Bronchial epithelial cell (primary cell): ENCODE measurements around the gene TM4SF18. TPM values are rescaled to one million over a fixed set of nuclear protein-coding genes. Genes with fewer than 3 reads are reported as not detected.
A peak's percentile ranks its signal among the peaks of the same experiment; 100 is the strongest.

Experiments used
- DNase-seq: peaks from one replicate; pipeline ENCODE4 v3.0.0-alpha.2; 2010; ENCODE audit warnings: low read depth
- FAIRE-seq: peaks from 2 replicates; lab custom pipeline; 2011; peaks lifted over from hg19 to GRCh38; lab: Jason Lieb, UNC
- H3K27me3 ChIP-seq: 2 replicates; pipeline ENCODE4 v1.5.1; 2011; ENCODE audit warnings: low read length; ENCODE audit not compliant: control insufficient read depth, insufficient read depth
- H3K36me3 ChIP-seq: 2 replicates; pipeline ENCODE4 v1.5.1; 2011; ENCODE audit warnings: low read length; ENCODE audit not compliant: control insufficient read depth, insufficient read depth
- H3K4me3 ChIP-seq: 2 replicates; pipeline ENCODE4 v1.5.1; 2011; ENCODE audit warnings: mild to moderate bottlenecking, low read depth, low read length, control low read depth
- CTCF ChIP-seq: IDR thresholded peaks from 2 replicates; pipeline ENCODE4 v1.5.1; 2011; ENCODE audit warnings: mild to moderate bottlenecking, moderate library complexity, low read length, control low read depth, inconsistent platforms; ENCODE audit not compliant: insufficient read depth, severe bottlenecking
- total RNA-seq: library from RNA; depleted of rRNA; stranded (reverse); fragments of >200 nt; gene quantifications from 2 replicates; pipeline ENCODE4 v1.2.1, GENCODE V29; 2014

The TM4SF18 gene
- total RNA-seq, 1 donor from 2014 or later = not detected

GRCh38 chr3:149296972-149297371 is 36.5 kb downstream of the TM4SF18 start:
- no peak for DNase-seq
- no peak overlapping the region for H3K4me3 ChIP-seq
- H3K36me3 ChIP-seq = no peaks in the 10 kb centered on the region
- TF ChIP-seq CTCF = no peak
- H3K27me3 ChIP-seq = no peaks in the 10 kb centered on the region
- no peak for FAIRE-seq

GRCh38 chr3:149292666-149293065 is 40.8 kb downstream of the TM4SF18 start:
- no peaks in the 10 kb centered on the region for H3K36me3 ChIP-seq

GRCh38 chr3:149291178-149291577 is 42.3 kb downstream of the TM4SF18 start:
- Histone ChIP-seq H3K4me3 (no peak overlapping the region), H3K27me3 (no peaks in the 10 kb centered on the region), H3K36me3 (no peaks in the 10 kb centered on the region)
- DNase-seq (no peak), FAIRE-seq (no peak)
- peak; percentile 44 for TF ChIP-seq CTCF

More at GRCh38 chr3:149292666-149293065, 40.8 kb downstream of the TM4SF18 start:
- no peak for TF ChIP-seq CTCF
- FAIRE-seq (no peak), DNase-seq (no peak)
- Histone ChIP-seq H3K4me3 (no peak overlapping the region), H3K27me3 (no peaks in the 10 kb centered on the region)

- FAIRE-seq (no peak), DNase-seq (no peak)
- TF ChIP-seq CTCF = no peak
- Histone ChIP-seq H3K4me3 (no peak overlapping the region), H3K27me3 (no peaks in the 10 kb centered on the region), H3K36me3 (no peaks in the 10 kb centered on the region)
These were observed 44.8 kb downstream of the TM4SF18 start for GRCh38 chr3:149288655-149289054.

- no peak for TF ChIP-seq CTCF
- FAIRE-seq = no peak
- Histone ChIP-seq H3K36me3 (no peaks in the 10 kb centered on the region), H3K27me3 (no peaks in the 10 kb centered on the region), H3K4me3 (no peak overlapping the region)
- DNase-seq = no peak
These were observed 49.4 kb downstream of the TM4SF18 start for GRCh38 chr3:149284034-149284433.

GRCh38 chr3:149283401-149283800 is 50.0 kb downstream of the TM4SF18 start:
- FAIRE-seq = no peak
- TF ChIP-seq CTCF = no peak
- Histone ChIP-seq H3K4me3 (no peak overlapping the region), H3K36me3 (no peaks in the 10 kb centered on the region), H3K27me3 (no peaks in the 10 kb centered on the region)
- peak; percentile 30 for DNase-seq
